CD4-positive, alpha-beta T cell (primary cell): ENCODE measurements around the gene S100P. TPM values are rescaled to one million over a fixed set of nuclear protein-coding genes. Genes with fewer than 3 reads are reported as not detected.

Experiments used
- ATAC-seq: fragments of 200-7000 bp; cut with Tn5 transposase; one replicate; pipeline ENCODE4 v1.10.0; 2022; ENCODE audit warnings: mild to moderate bottlenecking; ENCODE audit not compliant: poor library complexity
- CTCF ChIA-PET: fragments of 350-600 bp; sonication (Branson Sonifier 250); formaldehyde crosslinking; loops from one replicate; lab custom pipeline; 2021; ENCODE audit warnings: antibody characterized with exemption, inconsistent platforms; lab: Charles Lee
- POLR2A ChIA-PET: fragments of 350-600 bp; sonication (Branson Sonifier 250); formaldehyde crosslinking; loops from one replicate; lab custom pipeline; 2021; ENCODE audit warnings: antibody characterized with exemption, inconsistent platforms; lab: Charles Lee
- DNase-seq, 14 experiments: peaks; one replicate each; pipeline ENCODE4 v3.0.0-alpha.2; 2013 to 2020; ENCODE audit warnings: mixed read lengths in 2 of 14
- H3K27ac ChIP-seq, 2 donors: one replicate each; pipeline versions ENCODE4 v1.5.1 to v1.7.0; 2013; ENCODE audit warnings: low read length in 2 of 2, low read depth in 1 of 2, mild to moderate bottlenecking in 1 of 2
- H3K27me3 ChIP-seq, 2 experiments: 1 replicate in 1 of 2; 2 replicates in 1 of 2; pipeline versions ENCODE4 v1.6.1 to v1.7.0; 2013; ENCODE audit warnings: low read length in 2 of 2, control low read depth in 1 of 2, mild to moderate bottlenecking in 1 of 2, moderate library complexity in 1 of 2; ENCODE audit not compliant: insufficient read depth in 2 of 2, control insufficient read depth in 1 of 2
- H3K36me3 ChIP-seq: one replicate; pipeline ENCODE4 v1.6.1; 2013; ENCODE audit warnings: low read length, control low read depth; ENCODE audit not compliant: insufficient read depth
- H3K4me1 ChIP-seq: one replicate; pipeline ENCODE4 v1.6.1; 2013; ENCODE audit warnings: low read length, control low read depth; ENCODE audit not compliant: insufficient read depth
- H3K4me3 ChIP-seq: one replicate; pipeline ENCODE4 v1.5.1; 2013; ENCODE audit warnings: mild to moderate bottlenecking, low read length, moderate library complexity
- H3K9me3 ChIP-seq, 2 experiments: 1 replicate in 1 of 2; 2 replicates in 1 of 2; pipeline versions ENCODE4 v1.6.1 to v1.7.0; 2013; ENCODE audit warnings: low read length in 2 of 2, mild to moderate bottlenecking in 2 of 2, control low read depth in 1 of 2, moderate library complexity in 1 of 2; ENCODE audit not compliant: control insufficient read depth in 1 of 2, insufficient read depth in 1 of 2
- H3K27ac Mint-ChIP-seq: one replicate; pipeline ENCODE4 v1.8.0; 2020; ENCODE audit warnings: mixed read lengths
- H3K27me3 Mint-ChIP-seq: one replicate; pipeline ENCODE4 v1.8.0; 2021; ENCODE audit warnings: mixed read lengths
- H3K36me3 Mint-ChIP-seq: one replicate; pipeline ENCODE4 v1.8.0; 2021; ENCODE audit warnings: low read depth, mixed read lengths
- H3K4me1 Mint-ChIP-seq: one replicate; pipeline ENCODE4 v1.8.0; 2021; ENCODE audit warnings: low read depth, mixed read lengths
- H3K4me3 Mint-ChIP-seq: one replicate; pipeline ENCODE4 v1.8.0; 2020; ENCODE audit warnings: mild to moderate bottlenecking, mixed read lengths
- H3K9me3 Mint-ChIP-seq: one replicate; pipeline ENCODE4 v1.8.0; 2020; ENCODE audit warnings: mixed read lengths
- CTCF ChIP-seq: fragments of 200-600 bp; IDR thresholded peaks from one replicate; pipeline ENCODE4 v1.8.0; 2022; ENCODE audit warnings: antibody characterized with exemption, mild to moderate bottlenecking
- intact Hi-C, 2 experiments: fragments of 100-400 bp; cut with DNase I in 1 of 2; cut with micrococcal nuclease in 1 of 2; formaldehyde crosslinking; loops; one replicate each; pipeline versions ENCODE4 v1.15.1 to v1.9.0; 2023 to 2025; cut with DNase I, micrococcal nuclease
- total RNA-seq, 174 experiments: library from RNA in 2 of 174; stranded (reverse) in 2 of 174; gene quantifications; one replicate each; pipeline ENCODE4 v1.2.3 and lab custom pipeline; 2021 to 2026

The S100P gene
- total RNA-seq, 2 experiments from 2014 or later = 0.58 to 2.8 TPM

- CTCF ChIA-PET = no interaction called here
- Histone ChIP-seq H3K4me3 (no peak overlapping the region), H3K27me3 (no peaks in the 10 kb centered on the region), H3K27ac (no peak overlapping the region), H3K36me3 (peaks cover 11% of the 10 kb centered on the region), H3K4me1 (peaks cover 49% of the 10 kb centered on the region), H3K9me3 (peaks cover 9 to 19% of the 10 kb centered on the region in 2 experiments)
- no peak overlapping the region for H3K27ac Mint-ChIP-seq
- intact Hi-C loops = no loop called here
- peaks cover 38% of the 10 kb centered on the region for H3K36me3 Mint-ChIP-seq
- no peak for TF ChIP-seq CTCF
- DNase-seq (no peak), ATAC-seq (no peak)
- no peaks in the 10 kb centered on the region for H3K27me3 Mint-ChIP-seq
- no peaks in the 10 kb centered on the region for H3K9me3 Mint-ChIP-seq
- POLR2A ChIA-PET = interaction anchor here (1.0 to 1.2 kb wide), 2 partner anchors 14 to 29 kb away, joined by 3 to 4 read pairs; no protein-coding TSS in a partner anchor
- H3K4me3 Mint-ChIP-seq = no peak overlapping the region
- H3K4me1 Mint-ChIP-seq = peaks cover 32% of the 10 kb centered on the region
Measured at GRCh38 chr4:6681191-6681590, 12.5 kb upstream of the S100P start.

GRCh38 chr4:6682862-6683590 is 10.7 kb upstream of the S100P start:
- Mint-ChIP-seq H3K36me3 (peaks cover 22% of the 10 kb centered on the region), H3K9me3 (no peaks in the 10 kb centered on the region), H3K27ac (no peak overlapping the region), H3K27me3 (no peaks in the 10 kb centered on the region), H3K4me3 (no peak overlapping the region), H3K4me1 (peaks cover 32% of the 10 kb centered on the region)
- ChIA-PET CTCF (interaction anchor here (0.8 kb wide), 1 partner anchor 8 kb away, joined by 3 read pairs; no protein-coding TSS in a partner anchor), POLR2A (interaction anchor here (3.1 kb wide), 1 partner anchor 8 kb away, joined by 15 read pairs; no protein-coding TSS in a partner anchor)
- TF ChIP-seq CTCF = no peak
- Histone ChIP-seq H3K9me3 (peaks cover 9 to 19% of the 10 kb centered on the region in 2 experiments), H3K27me3 (no peaks in the 10 kb centered on the region), H3K4me3 (no peak overlapping the region), H3K27ac (no peak overlapping the region), H3K36me3 (peaks cover 2% of the 10 kb centered on the region), H3K4me1 (peaks cover 48% of the 10 kb centered on the region)
- ATAC-seq (no peak), DNase-seq (no peak)
- intact Hi-C loops = no loop called here

- H3K4me3 ChIP-seq = no peak overlapping the region
- TF ChIP-seq CTCF = no peak
- DNase-seq (no peak), ATAC-seq (no peak)
- no peak overlapping the region for H3K27ac Mint-ChIP-seq
- H3K27me3 ChIP-seq = no peaks in the 10 kb centered on the region
- ChIA-PET POLR2A (interaction anchor here (1.0 to 3.1 kb wide), 3 partner anchors 9 to 25 kb away, joined by 3 to 15 read pairs (median 4); partner anchors contain the start of gene MRFAP1L1), CTCF (no interaction called here)
- H3K27me3 Mint-ChIP-seq = no peaks in the 10 kb centered on the region
- intact Hi-C loops = no loop called here
- no peak overlapping the region for H3K27ac ChIP-seq
- no peak overlapping the region for H3K4me3 Mint-ChIP-seq
- H3K36me3 Mint-ChIP-seq = peaks cover 9% of the 10 kb centered on the region
- H3K9me3 Mint-ChIP-seq = no peaks in the 10 kb centered on the region
- peaks cover 2% of the 10 kb centered on the region for H3K36me3 ChIP-seq
- peaks cover 9 to 12% of the 10 kb centered on the region in 2 experiments for H3K9me3 ChIP-seq
- peaks cover 36% of the 10 kb centered on the region for H3K4me1 Mint-ChIP-seq
- peaks cover 54% of the 10 kb centered on the region for H3K4me1 ChIP-seq
Measured at GRCh38 chr4:6684656-6685055, 9.0 kb upstream of the S100P start.
